Measurements from ENCODE around the gene NEU1.
"Not testable (repeated sequence)": the region's sequence is repeated elsewhere in the genome, so short reads cannot be mapped to it uniquely, and the experiment has no call there.

The NEU1 gene

GRCh38 chr6:31817929-31818511 lies 44.6 kb downstream of the NEU1 start:
- not testable (repeated sequence) for DNase-seq (ENCODE audit: low read depth in 3 of 3)

GRCh38 chr6:31817133-31817928 lies 45.3 kb downstream of the NEU1 start:
- not testable (repeated sequence) for DNase-seq (ENCODE audit: low read depth in 3 of 3)

GRCh38 chr6:31815025-31815838 lies 47.4 kb downstream of the NEU1 start, which contains the start of the genes HSPA1A and HSPA1L:
Gene HSPA1A, plus strand, starts transcription at chr6:31815543. Its CDS starts 214 bp downstream, at chr6:31815757.
Gene HSPA1L, minus strand, starts transcription at chr6:31815283. Its CDS starts 3,311 bp downstream, at chr6:31811972.
- peak in 1 of 3 experiments; percentile 45 for DNase-seq (ENCODE audit: low read depth in 3 of 3)

GRCh38 chr6:31814677-31815024 lies 48.0 kb downstream of the NEU1 start:
- peak in 2 of 3 experiments; percentile 47 to 49 for DNase-seq (ENCODE audit: low read depth in 3 of 3)

- no peak for DNase-seq (ENCODE audit: low read depth in 3 of 3)
Observed at GRCh38 chr6:31813465-31813849, 49.2 kb downstream of the NEU1 start.

GRCh38 chr6:31811645-31812044 lies 51.0 kb downstream of the NEU1 start:
- no peak for DNase-seq (ENCODE audit: low read depth in 3 of 3)

GRCh38 chr6:31808599-31808998 lies 54.0 kb downstream of the NEU1 start:
- not testable (repeated sequence) for DNase-seq (ENCODE audit: low read depth in 3 of 3)

All from stimulated activated CD4-positive, alpha-beta T cell treated with anti-CD3 and anti-CD28 coated beads, TNF-alpha, amount 100 ng/mL, for 4 hours (primary cell).